CD4-positive, alpha-beta T cell treated with Interleukin-1 beta for 1 hour (primary cell): ENCODE data around the gene TNIK.

Source experiments
- DNase-seq, 2 donors: peaks; one replicate each; pipeline ENCODE4 v3.0.0-alpha.2; 2020 to 2022

The TNIK gene

GRCh38 chr3:171184372-171184771 is 275.8 kb downstream of the TNIK start:
- no peak for DNase-seq

DNA sequence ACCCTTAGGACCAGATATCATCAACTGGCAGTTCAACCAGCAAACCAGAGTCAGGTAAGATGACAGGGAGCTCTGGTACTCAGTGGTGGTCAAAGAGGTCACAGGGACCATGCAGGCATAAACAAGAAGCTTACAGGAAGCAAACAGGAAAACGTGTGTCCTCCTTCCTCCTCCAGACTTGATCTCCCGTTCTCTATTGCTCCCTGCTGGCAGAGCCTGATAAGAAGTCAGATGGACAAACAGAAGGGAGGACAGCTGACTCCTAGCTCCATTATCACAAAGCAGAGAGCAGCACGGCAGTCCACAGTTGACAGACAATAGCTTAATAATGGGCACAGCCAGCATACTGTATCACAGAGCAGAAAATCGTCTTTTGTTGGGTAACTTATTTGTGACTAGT is 277.2 kb downstream of the TNIK start:
- DNase-seq = no peak

GRCh38 chr3:171181907-171182690 is 278.1 kb downstream of the TNIK start:
- no peak for DNase-seq

GRCh38 chr3:171178714-171179113 is 281.5 kb downstream of the TNIK start:
- no peak for DNase-seq

GRCh38 chr3:171177553-171177952 is 282.7 kb downstream of the TNIK start:
- no peak for DNase-seq

DNA sequence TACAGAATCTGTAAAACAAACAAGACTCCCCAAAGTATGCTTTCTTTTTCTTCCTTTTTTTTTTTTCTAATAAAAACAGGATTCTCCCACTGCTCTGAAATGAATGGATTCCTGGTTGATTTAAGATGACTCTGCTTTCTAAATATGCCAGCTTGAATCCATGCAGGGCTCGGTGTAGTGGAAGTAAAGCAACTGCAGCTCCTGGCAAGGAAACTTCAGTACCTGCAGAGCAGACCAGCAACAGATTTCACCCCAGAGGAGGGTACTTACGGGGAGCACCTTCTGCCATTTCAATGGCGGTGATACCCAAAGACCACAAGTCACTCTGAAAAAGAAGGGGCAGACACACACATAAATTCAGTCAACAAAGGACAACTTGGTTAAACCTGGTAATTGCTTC is 283.1 kb downstream of the TNIK start:
- DNase-seq = no peak

- DNase-seq = no peak
Observed at GRCh38 chr3:171176244-171176933, 283.8 kb downstream of the TNIK start.

- DNase-seq = no peak
Observed at GRCh38 chr3:171175741-171176234, 284.4 kb downstream of the TNIK start.

GRCh38 chr3:171173736-171174135 is 286.5 kb downstream of the TNIK start:
- peak in 1 of 2 donors; percentile 45 for DNase-seq

DNA sequence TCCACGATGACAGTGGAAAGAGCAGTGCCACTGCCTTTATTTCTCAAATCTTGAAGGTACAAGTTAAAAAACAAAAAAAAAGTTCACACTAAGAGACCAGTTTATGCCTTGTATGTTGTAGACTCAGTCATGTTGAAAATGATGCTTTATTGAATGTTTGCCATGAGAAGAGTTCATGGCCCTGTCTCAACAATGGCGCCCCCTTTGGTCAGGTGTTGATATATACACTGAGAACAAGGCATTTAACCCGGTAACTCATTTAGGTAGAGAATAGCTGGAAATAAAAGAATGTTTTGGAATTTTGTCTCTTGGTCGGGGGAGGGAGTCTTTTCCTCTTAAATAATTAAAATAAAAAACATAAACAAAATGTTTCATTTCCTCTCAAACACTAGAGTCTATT is 288.1 kb downstream of the TNIK start:
- no peak for DNase-seq

DNA sequence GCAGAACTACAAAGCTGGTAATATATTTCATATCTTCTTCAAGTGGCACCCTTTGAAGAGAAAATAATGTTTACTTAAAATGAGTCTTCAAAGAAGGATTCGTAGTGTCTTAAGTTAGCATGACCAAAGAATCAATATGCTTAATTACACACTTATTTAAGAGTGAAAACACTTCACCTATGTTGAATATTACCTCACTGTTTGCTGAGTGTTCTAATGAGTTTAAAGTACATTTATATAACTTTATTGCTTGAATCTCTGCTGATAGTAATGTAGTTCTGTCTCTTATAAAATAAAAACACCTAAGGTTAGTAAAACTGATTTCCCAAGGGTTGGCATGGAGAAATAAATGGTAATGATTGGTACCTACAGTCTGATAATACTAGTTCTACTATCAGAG is 290.3 kb downstream of the TNIK start:
- DNase-seq = no peak

DNA sequence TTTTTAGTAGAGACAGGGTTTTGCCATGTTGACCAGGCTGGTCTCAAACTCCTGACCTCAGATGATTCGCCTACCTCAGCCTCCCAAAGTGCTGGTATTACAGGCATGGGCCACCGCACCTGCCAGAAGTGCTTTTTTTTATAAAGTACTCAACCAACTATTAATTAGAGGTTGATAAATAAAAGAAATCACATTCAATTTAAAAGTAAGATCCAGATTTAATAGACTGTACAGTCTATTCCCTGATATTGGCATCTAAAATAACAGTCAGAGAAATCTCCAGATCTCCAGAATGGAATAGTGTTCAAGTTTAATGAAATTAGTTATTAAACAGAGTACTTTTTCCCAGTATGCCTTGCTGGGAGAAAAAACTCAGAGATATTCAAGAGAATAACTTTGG is 290.8 kb downstream of the TNIK start:
- DNase-seq = no peak

DNA sequence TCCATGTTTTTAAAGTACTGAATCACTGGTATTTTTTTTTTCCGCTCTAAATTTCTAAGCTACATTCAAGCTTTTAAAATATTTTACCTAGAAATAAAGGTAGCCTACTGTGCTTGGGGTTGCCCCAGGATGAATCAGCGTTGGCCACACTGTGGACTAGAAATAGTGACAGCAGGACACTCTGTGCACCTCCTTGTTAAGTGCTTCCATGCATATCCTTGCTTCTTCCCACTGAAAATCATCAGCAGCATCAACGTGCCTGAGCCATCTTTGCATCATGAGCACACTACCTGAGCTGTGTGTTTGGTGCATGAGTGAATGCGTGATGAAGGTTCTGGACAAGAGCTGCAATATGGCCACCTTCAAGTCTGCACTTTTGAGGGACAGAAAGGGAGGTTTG is 291.7 kb downstream of the TNIK start:
- no peak for DNase-seq

DNA sequence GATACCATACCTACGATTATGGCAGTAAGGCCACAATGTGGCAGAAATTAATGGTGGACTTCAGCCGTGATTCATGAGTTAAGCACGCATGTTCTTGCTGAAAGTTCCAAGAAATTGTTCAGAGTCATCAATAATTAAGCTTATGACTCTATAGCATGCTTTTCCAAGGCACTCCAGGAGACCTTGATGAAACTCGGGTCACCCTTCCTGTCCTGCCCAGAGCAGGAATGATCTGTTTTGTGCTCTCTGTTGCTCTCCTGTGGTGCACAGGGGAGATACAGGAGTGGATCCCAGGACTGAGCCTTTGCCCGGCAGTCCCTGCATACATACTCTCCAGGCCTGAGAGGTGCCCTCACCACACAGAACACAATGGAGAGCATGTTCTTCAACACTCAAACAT is 292.1 kb downstream of the TNIK start:
- no peak for DNase-seq

DNA sequence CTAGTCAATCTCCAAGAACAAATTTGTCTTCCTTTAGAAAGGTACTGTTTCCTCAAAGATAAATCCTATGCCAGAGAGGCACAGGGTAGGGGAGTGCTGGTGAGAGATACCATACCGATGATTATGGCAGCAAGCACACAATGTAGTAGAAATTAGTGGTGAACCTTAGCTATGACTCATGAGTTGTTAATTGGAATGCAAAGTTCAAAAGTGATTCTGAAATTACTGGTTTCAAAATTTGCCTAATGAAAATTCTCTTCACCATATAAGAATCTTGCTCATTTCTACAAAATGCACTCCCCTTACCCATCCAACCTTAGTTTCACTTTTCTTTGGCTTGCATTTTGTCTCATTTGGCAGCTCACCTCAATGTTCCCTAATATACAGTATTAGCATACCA is 294.2 kb downstream of the TNIK start:
- no peak for DNase-seq

GRCh38 chr3:171165499-171165921 is 294.7 kb downstream of the TNIK start:
- no peak for DNase-seq

GRCh38 chr3:171164067-171164465 is 296.1 kb downstream of the TNIK start:
- DNase-seq = no peak

GRCh38 chr3:171163101-171164066 is 296.8 kb downstream of the TNIK start:
- peak in 1 of 2 donors; percentile 53 for DNase-seq

- DNase-seq = no peak
Observed at GRCh38 chr3:171160325-171160724, 299.9 kb downstream of the TNIK start.

- no peak for DNase-seq
Observed at GRCh38 chr3:171159822-171160157, 300.4 kb downstream of the TNIK start.

DNA sequence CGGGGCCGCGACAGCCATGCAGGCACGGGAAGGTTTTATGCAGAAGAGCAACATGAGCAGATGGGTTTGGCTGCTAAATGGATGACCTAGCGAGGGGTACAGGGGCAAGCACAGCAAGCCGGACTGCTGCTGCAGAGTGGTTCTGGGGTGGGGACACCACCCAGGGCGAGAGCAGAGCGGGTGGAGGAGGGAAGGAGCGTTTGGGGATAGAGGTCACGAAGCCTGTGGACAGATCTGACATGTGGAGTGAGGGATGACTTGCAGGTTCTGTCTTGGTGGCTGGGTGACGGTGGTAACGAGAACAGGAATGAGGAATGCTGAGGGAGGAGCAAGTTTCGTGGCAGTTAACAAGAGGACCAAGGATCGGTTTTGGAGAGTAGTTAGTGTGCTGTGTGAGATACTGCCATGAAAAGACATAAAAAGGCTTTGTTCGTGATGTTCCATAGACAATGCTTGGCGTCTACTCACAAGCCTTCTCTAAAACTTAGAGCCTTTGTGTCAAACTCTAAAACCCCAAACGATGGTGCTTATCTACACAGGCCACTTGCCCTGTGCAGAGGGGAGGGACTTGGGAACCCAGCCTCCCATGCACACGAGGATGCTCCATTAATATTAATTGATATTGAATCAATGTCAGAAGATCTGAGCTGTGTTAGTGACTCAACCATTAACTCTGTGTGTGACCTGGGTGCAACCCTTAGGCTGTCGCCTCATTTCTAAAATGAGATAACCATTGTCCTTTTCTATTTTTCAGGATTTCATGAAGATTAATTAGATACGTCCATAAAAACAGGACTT is 301.0 kb downstream of the TNIK start:
- DNase-seq = no peak

DNA sequence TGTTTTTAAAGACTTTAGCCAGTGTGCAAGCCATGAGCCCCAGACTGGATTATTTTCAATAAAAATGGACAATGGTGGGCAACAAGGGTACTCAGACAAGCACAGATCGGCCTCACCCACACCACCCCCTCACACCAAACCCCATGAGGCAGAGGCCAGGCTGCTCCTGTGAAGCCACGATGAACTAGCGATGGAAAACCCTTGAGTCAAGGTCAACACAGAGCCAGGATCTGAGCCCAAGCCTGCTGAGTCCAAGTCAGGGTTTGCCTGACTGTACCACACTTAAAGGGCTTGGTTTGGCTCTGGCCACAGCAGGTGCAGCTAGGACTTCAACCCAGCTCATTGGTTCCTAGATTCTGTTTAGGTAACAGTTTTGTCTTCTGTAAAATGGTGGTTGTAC is 302.2 kb downstream of the TNIK start:
- DNase-seq = no peak
